K562 (cell line): ENCODE results near the gene GNG11. TPM values are rescaled to one million over a fixed set of nuclear protein-coding genes. Genes with fewer than 3 reads are reported as not detected.

Experiments
- EP400 ChIP-seq: fragments of 450-650 bp; IDR thresholded peaks from 2 replicates; pipeline ENCODE4 v1.6.1; 2017; ENCODE audit warnings: antibody characterized with exemption, mild to moderate bottlenecking, moderate library complexity
- HOXB6 ChIP-seq: fragments of 250-450 bp; sonication (Bioruptor Pico); IDR thresholded peaks from 2 replicates; pipeline ENCODE4 v1.5.1; 2022; ENCODE audit warnings: mild to moderate bottlenecking, borderline replicate concordance
- ZNF431 ChIP-seq: sonication (generic); formaldehyde crosslinking; IDR thresholded peaks from 2 replicates; pipeline ENCODE4 v1.8.0; 2022; ENCODE audit warnings: mild to moderate bottlenecking, missing genetic modification reagents
- ZNF609 ChIP-seq: sonication (generic); formaldehyde crosslinking; IDR thresholded peaks from 2 replicates; pipeline ENCODE4 v1.8.1; 2023; ENCODE audit warnings: missing genetic modification reagents, mild to moderate bottlenecking, borderline replicate concordance
- polyA plus RNA-seq, 8 experiments: library from polyadenylated mRNA; depleted of rRNA in 4 of 8; stranded (reverse) in 5 of 8; unstranded in 3 of 8; fragments of >200 nt; fragmentation: Nextera tagmentation in 2 of 8; fragmentation: Illumina TruSeq in 1 of 8; extraction: Ambion mirVana in 2 of 8; extraction: Trizol in 1 of 8; gene quantifications; 2 replicates each; pipeline versions ENCODE4 v1.2.1 to v1.2.3, GENCODE V29; 2011 to 2014; ENCODE audit warnings: inconsistent platforms in 1 of 8, missing spikeins in 1 of 8
- total RNA-seq, 7 experiments: library from RNA; depleted of rRNA in 6 of 7; stranded (reverse); fragments of >200 nt in 6 of 7; fragmentation: Illumina TruSeq in 2 of 7; extraction: Trizol in 2 of 7; gene quantifications; 2 replicates each; pipeline versions ENCODE4 v1.2.1 to v1.2.3, GENCODE V29; 2011 to 2021; ENCODE audit warnings: low replicate concordance in 1 of 7
- TF ChIP-seq, protein P1 (sequence below), 2 experiments: fragments of 450-650 bp; IDR thresholded peaks; 2 replicates each; pipeline ENCODE4 v1.6.1; 2016; ENCODE audit warnings: mild to moderate bottlenecking in 2 of 2, borderline replicate concordance in 1 of 2, low read depth in 1 of 2, moderate library complexity in 1 of 2

Gene GNG11
- total and polyA plus RNA-seq, 9 of the 15 experiments (the other 6 are each of a cell fraction or from before 2014, with no cell fraction given): 0.06 TPM; not detected in 8

DNA sequence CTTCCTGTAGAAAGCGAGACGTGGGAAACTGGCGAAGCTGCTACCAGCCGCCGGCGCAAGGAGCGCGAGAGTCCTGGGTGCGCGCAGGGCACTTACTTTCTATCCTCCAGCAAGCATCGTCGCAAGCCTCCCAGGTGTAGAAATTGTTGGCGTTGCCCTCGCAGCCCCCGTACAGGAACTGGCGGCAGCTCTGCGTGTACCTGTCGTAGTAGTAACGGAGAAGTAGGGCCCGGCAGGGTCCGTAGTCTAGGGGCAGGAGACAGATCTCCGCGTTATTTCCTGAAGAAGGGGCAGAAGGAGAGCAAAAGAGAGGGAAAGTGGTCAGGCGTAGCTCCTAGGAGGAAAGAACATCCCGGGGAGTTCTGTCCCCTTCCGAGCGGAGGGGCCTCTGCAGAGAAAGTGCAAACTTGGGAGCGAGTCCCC lies 31.5 kb upstream of the GNG11 start (continued):
- TF ChIP-seq, protein P1, sequence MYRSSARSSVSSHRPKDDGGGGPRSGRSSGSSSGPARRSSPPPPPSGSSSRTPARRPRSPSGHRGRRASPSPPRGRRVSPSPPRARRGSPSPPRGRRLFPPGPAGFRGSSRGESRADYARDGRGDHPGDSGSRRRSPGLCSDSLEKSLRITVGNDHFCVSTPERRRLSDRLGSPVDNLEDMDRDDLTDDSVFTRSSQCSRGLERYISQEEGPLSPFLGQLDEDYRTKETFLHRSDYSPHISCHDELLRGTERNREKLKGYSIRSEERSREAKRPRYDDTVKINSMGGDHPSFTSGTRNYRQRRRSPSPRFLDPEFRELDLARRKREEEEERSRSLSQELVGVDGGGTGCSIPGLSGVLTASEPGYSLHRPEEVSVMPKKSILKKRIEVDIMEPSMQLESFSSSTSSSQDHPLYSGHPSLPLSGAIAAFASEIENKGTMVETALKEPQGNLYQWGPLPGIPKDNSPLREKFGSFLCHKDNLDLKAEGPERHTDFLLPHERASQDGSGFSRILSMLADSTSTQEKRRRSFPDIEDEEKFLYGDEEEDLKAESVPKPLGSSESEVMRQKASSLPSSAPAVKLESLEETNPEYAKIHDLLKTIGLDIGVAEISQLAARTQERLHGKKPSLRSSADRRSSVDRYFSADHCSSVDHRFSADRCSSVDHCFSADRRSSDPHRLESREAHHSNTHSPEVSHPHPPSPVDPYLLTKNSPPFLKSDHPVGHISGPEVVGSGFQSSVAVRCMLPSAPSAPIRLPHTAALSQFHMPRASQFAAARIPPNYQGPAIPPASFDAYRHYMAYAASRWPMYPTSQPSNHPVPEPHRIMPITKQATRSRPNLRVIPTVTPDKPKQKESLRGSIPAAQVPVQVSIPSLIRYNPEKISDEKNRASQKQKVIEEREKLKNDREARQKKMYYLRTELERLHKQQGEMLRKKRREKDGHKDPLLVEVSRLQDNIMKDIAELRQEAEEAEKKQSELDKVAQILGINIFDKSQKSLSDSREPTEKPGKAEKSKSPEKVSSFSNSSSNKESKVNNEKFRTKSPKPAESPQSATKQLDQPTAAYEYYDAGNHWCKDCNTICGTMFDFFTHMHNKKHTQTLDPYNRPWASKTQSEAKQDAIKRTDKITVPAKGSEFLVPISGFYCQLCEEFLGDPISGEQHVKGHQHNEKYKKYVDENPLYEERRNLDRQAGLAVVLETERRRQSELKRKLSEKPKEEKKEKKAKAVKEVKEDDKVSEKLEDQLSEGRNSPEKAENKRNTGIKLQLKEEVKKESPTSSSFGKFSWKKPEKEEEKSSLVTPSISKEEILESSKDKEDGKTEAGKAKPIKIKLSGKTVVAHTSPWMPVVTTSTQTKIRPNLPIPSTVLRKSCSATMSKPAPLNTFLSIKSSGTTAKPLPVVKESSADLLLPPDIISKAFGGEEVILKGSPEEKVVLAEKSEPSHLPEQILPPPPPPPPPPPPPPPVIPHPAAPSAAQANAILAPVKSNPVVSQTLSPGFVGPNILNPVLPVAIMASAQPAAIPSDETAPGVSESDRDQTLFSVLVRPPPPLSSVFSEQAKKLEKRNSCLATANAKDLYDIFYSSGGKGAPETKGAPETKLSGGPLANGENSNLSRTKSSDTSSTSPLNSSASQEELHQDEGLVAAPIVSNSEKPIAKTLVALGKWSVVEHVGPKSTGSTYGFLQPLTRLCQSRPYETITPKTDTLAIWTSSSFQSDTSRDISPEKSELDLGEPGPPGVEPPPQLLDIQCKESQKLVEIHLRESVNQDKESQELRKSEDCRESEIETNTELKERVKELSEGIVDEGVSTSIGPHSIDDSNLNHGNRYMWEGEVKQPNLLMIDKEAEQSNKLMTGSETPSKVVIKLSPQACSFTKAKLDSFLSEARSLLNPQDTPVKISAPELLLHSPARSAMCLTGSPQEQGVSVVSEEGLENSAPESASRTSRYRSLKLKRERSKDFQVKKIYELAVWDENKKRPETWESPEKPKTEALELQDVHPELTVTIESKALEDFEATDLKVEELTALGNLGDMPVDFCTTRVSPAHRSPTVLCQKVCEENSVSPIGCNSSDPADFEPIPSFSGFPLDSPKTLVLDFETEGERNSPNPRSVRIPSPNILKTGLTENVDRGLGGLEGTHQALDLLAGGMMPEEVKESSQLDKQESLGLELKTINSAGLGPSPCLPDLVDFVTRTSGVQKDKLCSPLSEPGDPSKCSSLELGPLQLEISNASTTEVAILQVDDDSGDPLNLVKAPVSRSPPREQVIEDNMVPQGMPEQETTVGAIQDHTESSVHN (IDR thresholded peaks at IDR 0.05; ENCODE audit: borderline replicate concordance in 1 of 2, low read depth in 1 of 2): no peak
- no peak for TF ChIP-seq EP400
- no peak for TF ChIP-seq HOXB6 (CRISPR knock-in tag)
- no peak for TF ChIP-seq ZNF431 (CRISPR knock-in tag)
- TF ChIP-seq ZNF609 (CRISPR knock-in tag): no peak
